ENCODE data around the gene FAM13A.

- TF ChIP-seq CTCF (IDR thresholded peaks at IDR 0.05; ENCODE audit: poor library complexity) (no peak), EZH2phosphoT487 (IDR thresholded peaks at IDR 0.05; ENCODE audit: low read depth, severe bottlenecking, unreplicated experiment) (no peak), EZH2 (IDR thresholded peaks at IDR 0.05; ENCODE audit: borderline replicate concordance) (no peak)
Measured at GRCh38 chr4:88796545-88796944, 260.4 kb downstream of the FAM13A start.

Measured in hepatocyte (in vitro differentiated cells).